ENCODE results near the gene GRIK3.

GRIK3 gene

GRCh38 chr1:36864823-36865601 is 169.3 kb downstream of the GRIK3 start:
- Histone ChIP-seq H3K4me3 (ENCODE audit: low read depth, low read length) (no peak overlapping the region), H3K4me1 (ENCODE audit: control insufficient read depth, insufficient read depth, low read length) (no peaks in the 10 kb centered on the region), H3K9me3 (ENCODE audit: control insufficient read depth, insufficient read depth, low read depth, low read length) (no peaks in the 10 kb centered on the region), H3K27ac (ENCODE audit: extremely low read depth, low read depth, low read length) (no peak overlapping the region), H3K36me3 (ENCODE audit: control insufficient read depth in 2 of 2, insufficient read depth in 1 of 2, low read length in 2 of 2) (no peaks in the 10 kb centered on the region)
- TF ChIP-seq ZNF596 (tag by site-specific recombination; IDR thresholded peaks at IDR 0.05) (no peak), ZNF10 (tag by site-specific recombination; IDR thresholded peaks at IDR 0.05) (no peak), ZNF37A (tag by site-specific recombination; IDR thresholded peaks at IDR 0.05) (no peak), ZBTB8A (tag by site-specific recombination; IDR thresholded peaks at IDR 0.05) (no peak), IKZF3 (tag by site-specific recombination; IDR thresholded peaks at IDR 0.05) (no peak), ZNF121 (tag by site-specific recombination; IDR thresholded peaks at IDR 0.05) (no peak), ZNF701 (tag by site-specific recombination; IDR thresholded peaks at IDR 0.05) (no peak), ZNF529 (tag by site-specific recombination; IDR thresholded peaks at IDR 0.05; ENCODE audit: insufficient replicate concordance) (no peak), OVOL3 (tag by site-specific recombination; IDR thresholded peaks at IDR 0.05) (no peak), REST (tag by site-specific recombination; IDR thresholded peaks at IDR 0.05) (no peak), ZSCAN30 (tag by site-specific recombination; IDR thresholded peaks at IDR 0.05) (no peak)
- TF ChIP-seq, protein P1, sequence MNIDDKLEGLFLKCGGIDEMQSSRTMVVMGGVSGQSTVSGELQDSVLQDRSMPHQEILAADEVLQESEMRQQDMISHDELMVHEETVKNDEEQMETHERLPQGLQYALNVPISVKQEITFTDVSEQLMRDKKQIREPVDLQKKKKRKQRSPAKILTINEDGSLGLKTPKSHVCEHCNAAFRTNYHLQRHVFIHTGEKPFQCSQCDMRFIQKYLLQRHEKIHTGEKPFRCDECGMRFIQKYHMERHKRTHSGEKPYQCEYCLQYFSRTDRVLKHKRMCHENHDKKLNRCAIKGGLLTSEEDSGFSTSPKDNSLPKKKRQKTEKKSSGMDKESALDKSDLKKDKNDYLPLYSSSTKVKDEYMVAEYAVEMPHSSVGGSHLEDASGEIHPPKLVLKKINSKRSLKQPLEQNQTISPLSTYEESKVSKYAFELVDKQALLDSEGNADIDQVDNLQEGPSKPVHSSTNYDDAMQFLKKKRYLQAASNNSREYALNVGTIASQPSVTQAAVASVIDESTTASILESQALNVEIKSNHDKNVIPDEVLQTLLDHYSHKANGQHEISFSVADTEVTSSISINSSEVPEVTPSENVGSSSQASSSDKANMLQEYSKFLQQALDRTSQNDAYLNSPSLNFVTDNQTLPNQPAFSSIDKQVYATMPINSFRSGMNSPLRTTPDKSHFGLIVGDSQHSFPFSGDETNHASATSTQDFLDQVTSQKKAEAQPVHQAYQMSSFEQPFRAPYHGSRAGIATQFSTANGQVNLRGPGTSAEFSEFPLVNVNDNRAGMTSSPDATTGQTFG (tag by site-specific recombination; IDR thresholded peaks at IDR 0.05; ENCODE audit: borderline replicate concordance), result no peak
- ChIA-PET POLR2A (no interaction called here), CTCF (interaction anchor here (0.8 to 2.6 kb wide), 21 partner anchors 9 to 570 kb away, joined by 3 to 25 read pairs (median 4); no protein-coding TSS in a partner anchor)

- POLR2A ChIA-PET, result no interaction called here
- H3K36me3 ChIP-seq (ENCODE audit: control insufficient read depth in 2 of 2, insufficient read depth in 1 of 2, low read length in 2 of 2), result no peaks in the 10 kb centered on the region
- CTCF ChIA-PET, result interaction anchor here (0.6 to 2.6 kb wide), 28 partner anchors 10 to 719 kb away, joined by 3 to 25 read pairs (median 3); no protein-coding TSS in a partner anchor
- H3K27ac ChIP-seq (ENCODE audit: extremely low read depth, low read depth, low read length), result no peak overlapping the region
- no peaks in the 10 kb centered on the region for H3K4me1 ChIP-seq (ENCODE audit: control insufficient read depth, insufficient read depth, low read length)
- H3K4me3 ChIP-seq (ENCODE audit: low read depth, low read length), result no peak overlapping the region
- H3K9me3 ChIP-seq (ENCODE audit: control insufficient read depth, insufficient read depth, low read depth, low read length), result no peaks in the 10 kb centered on the region
- TF ChIP-seq ZNF600 (tag by site-specific recombination; IDR thresholded peaks at IDR 0.05) (0 out of 2 replicates have a peak, but pooled peaks have one; percentile 16), ZNF114 (tag by site-specific recombination; IDR thresholded peaks at IDR 0.05) (no peak), ZNF626 (tag by site-specific recombination; IDR thresholded peaks at IDR 0.05) (no peak), PRDM2 (tag by site-specific recombination; IDR thresholded peaks at IDR 0.05; ENCODE audit: borderline replicate concordance) (no peak), ZNF664 (tag by site-specific recombination; IDR thresholded peaks at IDR 0.05) (no peak), MEIS1 (CRISPR knock-in tag; IDR thresholded peaks at IDR 0.05; ENCODE audit: borderline replicate concordance) (no peak)
- TF ChIP-seq, protein P2, sequence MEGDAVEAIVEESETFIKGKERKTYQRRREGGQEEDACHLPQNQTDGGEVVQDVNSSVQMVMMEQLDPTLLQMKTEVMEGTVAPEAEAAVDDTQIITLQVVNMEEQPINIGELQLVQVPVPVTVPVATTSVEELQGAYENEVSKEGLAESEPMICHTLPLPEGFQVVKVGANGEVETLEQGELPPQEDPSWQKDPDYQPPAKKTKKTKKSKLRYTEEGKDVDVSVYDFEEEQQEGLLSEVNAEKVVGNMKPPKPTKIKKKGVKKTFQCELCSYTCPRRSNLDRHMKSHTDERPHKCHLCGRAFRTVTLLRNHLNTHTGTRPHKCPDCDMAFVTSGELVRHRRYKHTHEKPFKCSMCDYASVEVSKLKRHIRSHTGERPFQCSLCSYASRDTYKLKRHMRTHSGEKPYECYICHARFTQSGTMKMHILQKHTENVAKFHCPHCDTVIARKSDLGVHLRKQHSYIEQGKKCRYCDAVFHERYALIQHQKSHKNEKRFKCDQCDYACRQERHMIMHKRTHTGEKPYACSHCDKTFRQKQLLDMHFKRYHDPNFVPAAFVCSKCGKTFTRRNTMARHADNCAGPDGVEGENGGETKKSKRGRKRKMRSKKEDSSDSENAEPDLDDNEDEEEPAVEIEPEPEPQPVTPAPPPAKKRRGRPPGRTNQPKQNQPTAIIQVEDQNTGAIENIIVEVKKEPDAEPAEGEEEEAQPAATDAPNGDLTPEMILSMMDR (tag by site-specific recombination; IDR thresholded peaks at IDR 0.05), result peak; percentile 41; the same call in 1 of the 2 replicates
These were observed 170.0 kb downstream of the GRIK3 start for GRCh38 chr1:36864182-36864822.
